ACC112 (cell line): Measurements from ENCODE around the gene UGT1A6.
"Not testable (repeated sequence)": the region's sequence is repeated elsewhere in the genome, so short reads cannot be mapped to it uniquely, and the experiment has no call there.

Source experiments
- H2AFZ ChIP-seq: fragments of 200-600 bp; sonication (generic); one replicate; pipeline ENCODE4 v1.6.0; 2017; ENCODE audit warnings: antibody characterized with exemption, low read length; ENCODE audit not compliant: unreplicated experiment
- H3K27ac ChIP-seq: fragments of 200-600 bp; sonication (generic); 2 replicates; pipeline ENCODE4 v1.5.1; 2014; ENCODE audit warnings: low read depth, mild to moderate bottlenecking, antibody characterized with exemption, low read length, moderate library complexity
- H3K27me3 ChIP-seq: fragments of 200-600 bp; sonication (generic); 2 replicates; pipeline ENCODE4 v1.6.1; 2014; ENCODE audit warnings: mild to moderate bottlenecking, antibody characterized with exemption, low read length, moderate library complexity, mixed read lengths; ENCODE audit not compliant: insufficient read depth
- H3K36me3 ChIP-seq: fragments of 200-600 bp; sonication (generic); 2 replicates; pipeline ENCODE4 v1.6.1; 2016; ENCODE audit warnings: mild to moderate bottlenecking, antibody characterized with exemption, low read length, moderate library complexity, mixed read lengths; ENCODE audit not compliant: insufficient read depth
- H3K4me1 ChIP-seq: fragments of 200-600 bp; sonication (generic); one replicate; pipeline ENCODE4 v1.6.1; 2016; ENCODE audit warnings: low read length, mixed read lengths; ENCODE audit not compliant: insufficient read depth, unreplicated experiment, control insufficient read depth
- H3K4me3 ChIP-seq: fragments of 200-600 bp; sonication (generic); 2 replicates; pipeline ENCODE4 v1.5.1; 2014; ENCODE audit warnings: mild to moderate bottlenecking, low read depth, low read length
- H3K79me2 ChIP-seq: fragments of 200-600 bp; sonication (generic); one replicate; pipeline ENCODE4 v1.6.0; 2016; ENCODE audit warnings: low read length; ENCODE audit not compliant: control insufficient read depth, unreplicated experiment, insufficient read depth

The UGT1A6 gene

DNA sequence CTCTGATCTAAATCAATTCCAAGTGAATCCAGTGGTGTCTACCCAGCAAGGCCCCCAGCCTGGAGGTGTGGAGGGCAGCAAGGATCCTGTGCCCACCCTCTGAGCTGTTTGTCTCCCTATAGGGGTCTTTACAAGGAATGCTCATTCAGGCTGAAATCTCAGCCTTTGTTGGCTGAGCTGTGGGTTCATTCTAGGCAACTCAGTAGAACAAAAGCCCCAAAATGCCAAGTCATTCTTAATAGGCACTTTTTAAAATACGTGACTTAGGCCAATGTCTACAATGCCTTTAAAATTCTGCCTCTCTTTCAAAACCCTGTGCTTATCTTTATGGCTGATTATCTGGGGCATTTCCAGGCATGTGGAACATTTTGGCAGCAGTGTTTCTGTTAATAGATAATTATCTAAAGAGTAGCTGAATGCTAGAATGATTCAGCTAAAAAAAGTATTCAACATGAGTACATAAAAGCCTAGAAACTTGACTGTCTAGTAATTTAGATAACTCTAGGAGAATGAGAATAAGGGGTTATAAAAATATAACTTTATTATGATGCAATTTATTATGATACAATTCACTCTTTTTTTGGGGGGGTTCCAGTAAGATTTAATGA lies 7.4 kb downstream of the UGT1A6 start:
- H2AFZ ChIP-seq = peak overlapping the region; percentile 10

GRCh38 chr2:233700842-233701241 lies 8.2 kb downstream of the UGT1A6 start:
- H3K79me2 ChIP-seq, H3K4me3 ChIP-seq, H3K27ac ChIP-seq, H3K4me1 ChIP-seq, H3K27me3 ChIP-seq, H2AFZ ChIP-seq, H3K36me3 ChIP-seq: not testable (repeated sequence)

More for the DNA sequence above, 7.4 kb downstream of the UGT1A6 start:
- H3K4me3 ChIP-seq = no peak overlapping the region
- no peaks in the 10 kb centered on the region for H3K79me2 ChIP-seq
- no peaks in the 10 kb centered on the region for H3K4me1 ChIP-seq
- no peaks in the 10 kb centered on the region for H3K27me3 ChIP-seq
- peak overlapping the region; percentile 53 for H3K27ac ChIP-seq
- H3K36me3 ChIP-seq = no peaks in the 10 kb centered on the region

- Histone ChIP-seq H3K4me3 (no peak overlapping the region), H3K36me3 (no peaks in the 10 kb centered on the region), H3K4me1 (no peaks in the 10 kb centered on the region), H2AFZ (no peak overlapping the region), H3K27ac (no peak overlapping the region), H3K27me3 (no peaks in the 10 kb centered on the region), H3K79me2 (no peaks in the 10 kb centered on the region)
Measured at GRCh38 chr2:233702238-233702637, 9.5 kb downstream of the UGT1A6 start.

- Histone ChIP-seq H2AFZ (no peak overlapping the region), H3K36me3 (no peaks in the 10 kb centered on the region), H3K27me3 (no peaks in the 10 kb centered on the region), H3K4me1 (peaks cover 10% of the 10 kb centered on the region), H3K79me2 (no peaks in the 10 kb centered on the region), H3K4me3 (no peak overlapping the region), H3K27ac (no peak overlapping the region)
Measured at GRCh38 chr2:233705911-233706506, 13.3 kb downstream of the UGT1A6 start.

GRCh38 chr2:233706720-233707119 lies 14.0 kb downstream of the UGT1A6 start:
- Histone ChIP-seq H3K36me3 (no peaks in the 10 kb centered on the region), H3K79me2 (no peaks in the 10 kb centered on the region), H3K4me1 (peaks cover 10% of the 10 kb centered on the region), H3K4me3 (no peak overlapping the region), H3K27ac (no peak overlapping the region), H2AFZ (no peak overlapping the region), H3K27me3 (no peaks in the 10 kb centered on the region)

- Histone ChIP-seq H2AFZ (no peak overlapping the region), H3K79me2 (no peaks in the 10 kb centered on the region), H3K27me3 (no peaks in the 10 kb centered on the region), H3K4me3 (no peak overlapping the region), H3K27ac (no peak overlapping the region), H3K36me3 (no peaks in the 10 kb centered on the region), H3K4me1 (peaks cover 10% of the 10 kb centered on the region)
Measured at GRCh38 chr2:233707940-233708644, 15.4 kb downstream of the UGT1A6 start.

- H3K27ac ChIP-seq = no peak overlapping the region
Measured at GRCh38 chr2:233708942-233709341, 16.3 kb downstream of the UGT1A6 start.

DNA sequence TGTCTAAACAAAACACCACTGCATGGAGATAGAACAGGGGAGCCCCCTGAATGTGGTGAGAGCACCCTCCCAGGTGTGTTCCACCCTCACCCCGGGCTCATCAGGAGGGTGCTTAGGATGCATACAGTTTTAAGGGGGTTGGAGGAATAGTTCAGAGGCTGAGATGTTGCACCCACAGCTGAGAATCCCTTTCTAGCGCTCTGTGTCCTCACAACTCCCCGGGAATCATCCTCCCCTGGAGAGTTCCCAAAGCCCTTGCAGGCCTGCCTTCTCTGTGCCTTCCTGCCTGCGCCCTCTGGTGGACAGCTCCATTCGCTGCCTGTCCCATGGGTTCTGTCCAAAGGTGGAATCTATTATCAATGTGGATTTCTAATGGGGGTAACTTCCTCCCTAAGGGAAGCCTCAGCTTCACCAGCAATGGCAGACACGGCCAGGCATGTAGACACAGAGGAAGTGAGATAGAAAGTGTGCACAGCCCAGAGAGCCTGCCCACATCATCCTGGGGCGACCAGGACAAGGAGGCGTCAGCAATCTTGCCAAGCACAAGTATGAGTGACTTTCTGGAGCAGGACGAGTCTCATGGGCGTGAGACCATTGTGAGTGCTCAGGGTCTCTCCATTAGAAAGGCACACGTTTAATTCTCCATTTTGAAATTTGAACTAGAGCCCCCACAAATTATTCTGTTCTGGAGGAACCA lies 18.8 kb downstream of the UGT1A6 start:
- Histone ChIP-seq H3K4me1 (peaks cover 10% of the 10 kb centered on the region), H3K27me3 (peaks cover 7% of the 10 kb centered on the region), H2AFZ (no peak overlapping the region), H3K36me3 (no peaks in the 10 kb centered on the region), H3K79me2 (no peaks in the 10 kb centered on the region), H3K4me3 (no peak overlapping the region), H3K27ac (no peak overlapping the region)

More at GRCh38 chr2:233708942-233709341, 16.3 kb downstream of the UGT1A6 start:
- Histone ChIP-seq H3K4me3 (no peak overlapping the region), H3K79me2 (no peaks in the 10 kb centered on the region), H3K36me3 (no peaks in the 10 kb centered on the region), H2AFZ (no peak overlapping the region), H3K27me3 (no peaks in the 10 kb centered on the region; the same call in 1 of the 2 replicates), H3K4me1 (peaks cover 10% of the 10 kb centered on the region)

GRCh38 chr2:233712611-233713261 lies 20.0 kb downstream of the UGT1A6 start, which contains the start of gene UGT1A5:
UGT1A5 (plus strand) TSS chr2:233712907; CDS start chr2:233712992, 85 bp downstream.
- H2AFZ ChIP-seq = no peak within 1 kb of the TSS
- H3K27me3 ChIP-seq = peaks cover 13% of the 10 kb centered on the region
- no peak within 1 kb of the TSS for H3K4me3 ChIP-seq
- H3K27ac ChIP-seq = no peak within 1 kb of the TSS
- H3K79me2 ChIP-seq = no peaks in the 10 kb centered on the region
- peaks cover 7% of the 10 kb centered on the region for H3K4me1 ChIP-seq
- no peaks in the 10 kb centered on the region for H3K36me3 ChIP-seq

DNA sequence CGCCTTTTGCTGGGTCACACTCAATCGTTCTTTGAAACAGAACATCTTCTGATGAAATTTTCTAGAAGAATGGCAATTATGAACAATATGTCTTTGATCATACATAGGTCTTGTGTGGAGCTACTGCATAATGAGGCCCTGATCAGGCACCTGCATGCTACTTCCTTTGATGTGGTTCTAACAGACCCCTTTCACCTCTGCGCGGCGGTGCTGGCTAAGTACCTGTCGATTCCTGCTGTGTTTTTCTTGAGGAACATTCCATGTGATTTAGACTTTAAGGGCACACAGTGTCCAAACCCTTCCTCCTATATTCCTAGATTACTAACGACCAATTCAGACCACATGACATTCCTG lies 20.5 kb downstream of the UGT1A6 start:
- Histone ChIP-seq H3K36me3 (no peaks in the 10 kb centered on the region), H3K4me1 (peaks cover 2% of the 10 kb centered on the region), H3K79me2 (no peaks in the 10 kb centered on the region), H3K27me3 (peaks cover 18% of the 10 kb centered on the region), H3K27ac (no peak overlapping the region), H2AFZ (no peak overlapping the region), H3K4me3 (no peak overlapping the region)
